HL-60 (cell line): Measurements from ENCODE around the gene FBXO3.

Experiments
- DNase-seq, 2 experiments: peaks; one replicate each; pipeline ENCODE4 v3.0.0-alpha.2; 2010 to 2020; ENCODE audit warnings: low read depth in 1 of 2, low spot score in 1 of 2
- H3K27ac ChIP-seq: fragments of 250-450 bp; sonication (Bioruptor Pico); replicated peaks from 2 replicates; pipeline ENCODE4 v1.5.1; 2020; ENCODE audit warnings: mild to moderate bottlenecking, moderate library complexity
- H3K27me3 ChIP-seq: fragments of 250-450 bp; sonication (Bioruptor Pico); 2 replicates; pipeline ENCODE4 v1.5.1; 2021; ENCODE audit warnings: mild to moderate bottlenecking, moderate library complexity; ENCODE audit not compliant: insufficient read depth, poor library complexity, severe bottlenecking
- H3K4me3 ChIP-seq: replicated peaks from 2 replicates; pipeline ENCODE4 v1.5.1; 2011; ENCODE audit warnings: mild to moderate bottlenecking, control low read depth, low read length; ENCODE audit not compliant: insufficient read depth
- GABPA ChIP-seq: IDR thresholded peaks from 2 replicates; pipeline ENCODE4 v1.6.1; 2012; ENCODE audit warnings: low read depth
- POLR2AphosphoS5 ChIP-seq: IDR thresholded peaks from 2 replicates; pipeline ENCODE4 v1.6.1; 2012; ENCODE audit warnings: low read depth
- REST ChIP-seq: IDR thresholded peaks from 2 replicates; pipeline ENCODE4 v1.6.1; 2012; ENCODE audit warnings: low read depth; ENCODE audit not compliant: insufficient replicate concordance
- SPI1 ChIP-seq: IDR thresholded peaks from 2 replicates; pipeline ENCODE4 v1.6.1; 2012; ENCODE audit warnings: low read depth, mild to moderate bottlenecking, borderline replicate concordance
- TF ChIP-seq, protein P1 (sequence below): IDR thresholded peaks from one replicate; pipeline ENCODE4 v1.5.1; 2011; ENCODE audit warnings: low read length, control low read depth, inconsistent platforms; ENCODE audit not compliant: insufficient read depth

FBXO3 gene

GRCh38 chr11:33778675-33779074 lies 4.4 kb upstream of the FBXO3 start:
- Histone ChIP-seq H3K27me3 (peaks cover 21% of the 10 kb centered on the region), H3K4me3 (no peak overlapping the region), H3K27ac (no peak overlapping the region)
- TF ChIP-seq REST (no peak), GABPA (no peak), SPI1 (no peak), POLR2AphosphoS5 (no peak)
- TF ChIP-seq, protein P1, sequence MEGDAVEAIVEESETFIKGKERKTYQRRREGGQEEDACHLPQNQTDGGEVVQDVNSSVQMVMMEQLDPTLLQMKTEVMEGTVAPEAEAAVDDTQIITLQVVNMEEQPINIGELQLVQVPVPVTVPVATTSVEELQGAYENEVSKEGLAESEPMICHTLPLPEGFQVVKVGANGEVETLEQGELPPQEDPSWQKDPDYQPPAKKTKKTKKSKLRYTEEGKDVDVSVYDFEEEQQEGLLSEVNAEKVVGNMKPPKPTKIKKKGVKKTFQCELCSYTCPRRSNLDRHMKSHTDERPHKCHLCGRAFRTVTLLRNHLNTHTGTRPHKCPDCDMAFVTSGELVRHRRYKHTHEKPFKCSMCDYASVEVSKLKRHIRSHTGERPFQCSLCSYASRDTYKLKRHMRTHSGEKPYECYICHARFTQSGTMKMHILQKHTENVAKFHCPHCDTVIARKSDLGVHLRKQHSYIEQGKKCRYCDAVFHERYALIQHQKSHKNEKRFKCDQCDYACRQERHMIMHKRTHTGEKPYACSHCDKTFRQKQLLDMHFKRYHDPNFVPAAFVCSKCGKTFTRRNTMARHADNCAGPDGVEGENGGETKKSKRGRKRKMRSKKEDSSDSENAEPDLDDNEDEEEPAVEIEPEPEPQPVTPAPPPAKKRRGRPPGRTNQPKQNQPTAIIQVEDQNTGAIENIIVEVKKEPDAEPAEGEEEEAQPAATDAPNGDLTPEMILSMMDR, result no peak
- no peak for DNase-seq

GRCh38 chr11:33777906-33778305 lies 3.6 kb upstream of the FBXO3 start:
- TF ChIP-seq GABPA, result no peak
- no peak for TF ChIP-seq REST
- TF ChIP-seq, protein P1, result no peak
- no peak for TF ChIP-seq POLR2AphosphoS5
- no peak for TF ChIP-seq SPI1
- DNase-seq, result no peak
- Histone ChIP-seq H3K4me3 (no peak overlapping the region), H3K27me3 (peaks cover 21% of the 10 kb centered on the region), H3K27ac (no peak overlapping the region)

DNA sequence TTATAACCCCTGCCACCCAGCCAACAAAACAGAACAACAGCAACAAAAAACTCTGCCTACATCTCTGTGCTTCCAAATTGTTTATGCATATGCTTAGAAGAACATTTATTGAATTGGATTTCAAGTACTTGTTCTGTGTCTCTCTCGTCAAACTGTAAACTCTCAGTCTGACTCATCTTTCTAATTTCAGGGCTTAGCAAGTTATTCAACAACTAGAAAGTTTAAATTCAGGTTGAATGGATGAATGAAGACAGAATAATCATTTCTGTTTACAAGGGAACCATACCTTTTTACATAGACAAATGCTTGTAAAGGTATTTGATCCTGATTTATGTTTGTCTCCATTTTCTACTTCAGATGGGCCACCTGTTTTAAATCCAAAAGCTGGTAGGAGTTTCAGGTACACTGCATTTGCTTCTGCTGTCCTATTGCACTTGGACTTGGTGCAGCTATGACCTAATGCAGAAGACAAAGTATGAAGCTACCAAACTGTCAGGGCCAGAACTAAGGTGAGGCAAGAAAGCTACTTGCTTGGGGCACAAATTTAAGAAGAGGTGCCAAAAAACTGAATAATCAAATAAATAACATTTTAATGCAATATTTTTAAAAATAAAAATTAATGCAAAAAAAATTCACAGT lies 1.6 kb upstream of the FBXO3 start:
- TF ChIP-seq GABPA (no peak), POLR2AphosphoS5 (no peak)
- TF ChIP-seq, protein P1, result no peak
- DNase-seq, result no peak
- Histone ChIP-seq H3K27me3 (peaks cover 19% of the 10 kb centered on the region), H3K27ac (no peak overlapping the region), H3K4me3 (no peak overlapping the region)

DNA sequence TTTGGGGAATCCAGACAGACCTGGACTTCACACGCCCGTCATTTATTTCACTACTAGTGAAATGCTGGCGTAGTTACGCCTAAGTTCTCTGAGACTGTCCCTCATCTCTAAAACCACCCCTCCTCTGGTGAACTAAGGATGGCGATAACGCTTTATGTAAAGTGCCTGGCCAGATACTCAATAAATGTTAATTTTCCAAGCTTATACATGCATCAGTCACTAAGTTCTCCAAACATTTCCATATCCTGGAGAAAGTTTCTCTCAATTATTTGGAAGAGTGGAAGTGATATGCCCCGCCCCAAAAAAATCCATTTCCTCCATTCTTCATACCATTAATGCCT lies 1.1 kb upstream of the FBXO3 start:
- no peak for DNase-seq
- H3K27ac ChIP-seq, result no peak overlapping the region
- TF ChIP-seq GABPA (no peak), REST (no peak), POLR2AphosphoS5 (no peak), SPI1 (no peak)
- TF ChIP-seq, protein P1, result no peak
- H3K4me3 ChIP-seq, result no peak overlapping the region
- peaks cover 19% of the 10 kb centered on the region for H3K27me3 ChIP-seq
